Measurements from ENCODE around the gene BBOF1.
"Not testable (repeated sequence)": the region's sequence is repeated elsewhere in the genome, so short reads cannot be mapped to it uniquely, and the experiment has no call there.

Gene BBOF1

GRCh38 chr14:74018586-74019407 lies at the start of gene BBOF1, which contains the start of gene ENTPD5:
Gene BBOF1 (plus strand): TSS chr14:74019349. CDS start chr14:74019479, 130 bp downstream.
Gene ENTPD5 (minus strand): TSS chr14:74019288. CDS start chr14:73988102, 31,186 bp downstream.
- DNase-seq (ENCODE audit: low read depth): peak; percentile 65

- no peak for DNase-seq (ENCODE audit: low read depth)
Measured at GRCh38 chr14:73973497-73973896, 45.7 kb upstream of the BBOF1 start.

DNA sequence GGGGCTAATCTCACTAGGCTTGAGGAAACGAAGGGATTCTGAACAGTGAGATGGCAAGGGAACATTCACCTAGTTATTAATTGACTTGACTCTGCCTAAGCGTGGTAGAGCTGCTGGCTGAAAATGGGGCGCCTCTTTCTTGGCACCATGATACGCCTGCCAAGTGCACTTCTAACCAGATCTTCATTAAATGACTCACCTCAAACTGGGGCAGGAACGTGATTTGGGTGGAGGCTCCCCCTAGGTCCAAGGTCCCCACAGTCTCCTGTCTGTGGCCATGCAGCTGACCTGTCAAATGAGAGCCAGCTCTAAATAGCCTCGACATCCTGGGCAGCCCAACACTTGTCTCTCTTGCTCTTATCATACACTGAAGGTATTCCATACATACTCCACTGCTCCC lies 43.0 kb upstream of the BBOF1 start:
- DNase-seq (ENCODE audit: low read depth): no peak

GRCh38 chr14:73977896-73978295 lies 41.3 kb upstream of the BBOF1 start:
- no peak for DNase-seq (ENCODE audit: low read depth)

- no peak for DNase-seq (ENCODE audit: low read depth)
Measured at GRCh38 chr14:73988065-73988464, 31.1 kb upstream of the BBOF1 start.

GRCh38 chr14:73988656-73989055 lies 30.5 kb upstream of the BBOF1 start:
- not testable (repeated sequence) for DNase-seq (ENCODE audit: low read depth)

DNA sequence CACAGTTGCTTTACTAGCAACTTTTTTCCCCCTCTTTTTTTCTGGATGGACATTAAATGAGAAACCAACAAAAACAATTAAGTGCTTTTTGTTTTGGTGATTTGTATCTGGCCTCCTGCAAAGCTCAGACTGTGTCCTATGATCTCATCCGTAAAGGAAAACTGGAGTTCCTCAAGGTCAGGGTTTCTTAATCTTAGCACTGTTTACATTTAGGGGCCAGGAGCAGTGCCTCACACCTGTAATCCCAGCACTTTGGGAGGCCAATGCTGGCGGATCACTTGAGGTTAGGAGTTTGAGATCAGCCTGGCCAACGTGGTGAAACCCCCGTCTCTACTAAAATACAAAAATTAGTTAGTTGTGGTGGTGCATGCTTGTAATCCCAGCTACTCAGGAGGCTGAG lies 28.1 kb upstream of the BBOF1 start:
- no peak for DNase-seq (ENCODE audit: low read depth)

GRCh38 chr14:73994926-73995325 lies 24.2 kb upstream of the BBOF1 start:
- DNase-seq (ENCODE audit: low read depth): not testable (repeated sequence)

- no peak for DNase-seq (ENCODE audit: low read depth)
Measured at GRCh38 chr14:73995977-73996378, 23.2 kb upstream of the BBOF1 start.

GRCh38 chr14:73996731-73997107 lies 22.4 kb upstream of the BBOF1 start:
- no peak for DNase-seq (ENCODE audit: low read depth)

- no peak for DNase-seq (ENCODE audit: low read depth)
Measured at GRCh38 chr14:73997108-73997943, 21.8 kb upstream of the BBOF1 start.

DNA sequence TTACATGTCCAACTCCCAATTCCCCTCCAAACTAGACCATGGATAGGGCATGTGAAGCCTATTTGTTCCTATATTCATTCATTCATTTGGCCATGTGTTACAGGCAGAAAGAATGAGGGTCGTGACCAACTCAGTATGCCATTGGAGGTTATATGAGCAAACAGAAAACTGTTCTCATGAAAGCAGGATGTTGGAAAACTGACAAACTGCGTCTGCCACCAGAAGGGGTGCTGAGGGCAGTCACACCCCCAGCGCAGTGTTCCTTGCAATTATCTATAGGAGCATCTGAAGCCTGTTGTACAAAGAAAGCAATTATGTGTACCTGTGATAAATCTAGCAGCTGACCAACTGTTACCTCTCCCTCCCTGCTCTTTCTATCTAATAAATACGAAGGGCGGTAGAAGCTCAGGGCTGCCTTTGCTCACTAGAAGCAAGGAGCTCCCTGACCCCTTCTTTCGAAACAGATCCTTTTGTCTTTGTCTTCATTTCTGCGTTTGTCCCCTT lies 21.2 kb upstream of the BBOF1 start:
- DNase-seq (ENCODE audit: low read depth): no peak

DNA sequence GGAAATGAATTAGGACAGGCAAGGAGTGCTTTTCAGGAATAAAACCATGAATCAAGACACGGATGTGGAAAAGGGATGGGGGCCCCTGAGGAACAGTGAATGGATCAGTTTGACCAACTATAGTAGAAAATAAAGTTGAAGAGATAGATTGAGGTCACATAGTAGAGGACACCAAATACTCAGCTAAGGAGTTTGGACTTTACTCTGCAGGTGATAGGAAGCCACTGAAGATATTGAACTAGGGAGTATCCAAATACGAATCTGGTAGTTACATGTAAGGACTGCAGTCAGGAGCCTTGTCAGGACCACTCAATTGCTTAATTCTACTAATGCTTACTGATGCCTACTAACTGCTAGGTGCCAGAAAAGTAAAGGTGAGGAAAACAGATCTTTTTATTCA lies 20.4 kb upstream of the BBOF1 start:
- no peak for DNase-seq (ENCODE audit: low read depth)

GRCh38 chr14:74005664-74006063 lies 13.5 kb upstream of the BBOF1 start:
- not testable (repeated sequence) for DNase-seq (ENCODE audit: low read depth)

DNA sequence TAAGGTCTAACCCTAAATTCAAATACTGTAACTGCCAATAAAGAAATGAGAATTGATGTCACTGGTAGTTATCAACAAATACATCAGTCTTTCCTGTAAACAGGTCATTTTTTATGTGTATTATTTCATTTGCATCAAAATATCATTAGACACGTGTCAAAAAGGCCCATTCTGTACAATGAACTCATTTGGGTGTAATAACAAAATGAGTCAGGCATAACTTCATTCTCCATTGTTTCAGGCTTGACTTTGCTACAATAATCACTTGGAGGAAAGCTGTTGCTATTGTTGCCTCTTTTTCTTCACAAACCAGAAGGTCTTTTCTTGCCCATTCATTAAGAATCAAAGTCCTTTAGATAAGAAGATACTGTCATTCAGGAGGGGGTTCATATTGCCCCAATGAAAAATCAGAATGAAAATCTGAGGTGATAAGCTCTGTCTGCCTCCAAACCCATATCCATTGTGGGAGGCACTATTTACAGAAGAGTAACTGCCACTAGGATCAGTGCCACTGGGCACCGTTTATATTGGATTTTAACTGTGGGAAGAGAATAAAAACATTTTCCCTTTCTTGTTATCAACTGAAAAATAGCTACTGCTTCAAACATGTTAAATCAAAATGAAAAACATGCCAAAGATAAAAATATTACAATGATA lies 10.2 kb upstream of the BBOF1 start:
- no peak for DNase-seq (ENCODE audit: low read depth)

DNA sequence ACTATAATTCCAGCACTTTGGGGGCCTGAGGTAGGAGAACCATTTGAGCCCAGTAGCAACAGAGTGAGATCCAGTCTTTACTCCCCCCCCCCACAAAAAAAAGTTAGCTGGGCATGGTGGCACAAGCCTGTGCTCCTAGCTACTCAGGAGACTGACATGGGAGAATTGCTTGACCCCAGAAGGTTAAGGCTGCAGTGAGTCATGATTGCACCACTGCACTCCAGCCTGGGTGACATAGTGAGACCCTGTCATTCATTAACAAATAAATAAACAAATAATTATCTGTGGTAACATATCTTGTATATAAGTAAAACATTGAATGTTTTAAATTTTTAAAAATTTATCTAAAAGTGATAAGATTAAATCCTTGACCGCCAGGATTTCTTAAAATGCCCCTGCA lies 4.8 kb upstream of the BBOF1 start:
- DNase-seq (ENCODE audit: low read depth): no peak

GRCh38 chr14:74015176-74015575 lies 4.0 kb upstream of the BBOF1 start:
- no peak for DNase-seq (ENCODE audit: low read depth)

GRCh38 chr14:74015963-74016362 lies 3.2 kb upstream of the BBOF1 start:
- no peak for DNase-seq (ENCODE audit: low read depth)

DNA sequence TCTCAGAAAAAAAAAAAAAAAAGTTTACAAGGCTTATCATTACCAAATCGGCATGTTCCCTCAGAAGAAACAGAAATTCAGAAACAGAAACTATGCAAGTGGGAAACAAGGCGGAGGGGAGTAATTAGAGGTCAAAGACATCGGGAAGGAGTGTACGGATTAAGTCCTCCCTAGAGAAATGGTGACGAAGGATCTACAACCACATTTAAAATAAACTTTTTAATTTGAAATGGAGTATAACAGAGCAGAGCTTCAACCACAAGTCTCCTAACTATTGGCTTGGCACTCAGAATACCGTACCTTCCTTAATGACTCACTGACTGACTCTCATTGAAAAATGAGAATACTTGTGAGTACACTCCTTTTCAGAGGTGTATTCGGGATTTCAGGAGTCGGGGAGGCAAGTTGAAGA lies 969 bp upstream of the BBOF1 start:
- no peak for DNase-seq (ENCODE audit: low read depth)

GRCh38 chr14:74019408-74020137 lies 424 bp downstream of the BBOF1 start:
- no peak for DNase-seq (ENCODE audit: low read depth)

DNA sequence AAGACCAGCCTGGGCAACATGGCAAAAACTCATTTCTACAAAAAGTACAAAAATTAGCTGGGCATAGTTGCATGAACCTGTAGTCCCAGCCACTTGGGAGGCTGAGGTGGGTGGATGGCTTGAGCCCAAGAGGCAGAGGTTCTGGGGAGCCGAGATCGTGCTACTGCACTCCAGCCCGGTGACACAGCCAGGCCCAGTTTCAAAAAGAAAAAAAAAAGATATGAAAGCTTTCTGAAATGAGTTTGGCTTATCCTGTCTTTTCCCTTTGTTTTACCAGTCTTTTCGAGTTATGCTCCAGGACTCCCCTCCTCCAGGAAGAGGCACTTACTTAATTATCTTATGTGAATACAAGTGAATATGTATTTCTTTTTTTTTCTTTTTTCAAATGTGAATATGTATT lies 3.2 kb downstream of the BBOF1 start:
- no peak for DNase-seq (ENCODE audit: low read depth)

GRCh38 chr14:74029136-74029535 lies 10.0 kb downstream of the BBOF1 start:
- no peak for DNase-seq (ENCODE audit: low read depth)

Measured in stimulated activated CD8-positive, alpha-beta memory T cell treated with anti-CD3 and anti-CD28 coated beads, Interleukin-12 subunit alpha, Interleukin-12 subunit beta, amount 100 ng/mL, for 1 hour (primary cell).